Liver (tissue), 3 donors: Measurements from ENCODE around the gene TYRP1.

Source experiments
- CTCF ChIP-seq: fragments of 150-350 bp; IDR thresholded peaks from 2 replicates; pipeline ENCODE4 v1.5.1; 2017; ENCODE audit warnings: improper control_type of control experiment, low read depth, low read length; ENCODE audit not compliant: missing input control
- FOXA1 ChIP-seq: IDR thresholded peaks from 2 replicates; pipeline ENCODE4 v1.6.1; 2016; ENCODE audit warnings: antibody characterized with exemption
- GABPA ChIP-seq, 2 donors: IDR thresholded peaks in 1 of 2; conservative IDR thresholded peaks in 1 of 2; 2 replicates each; pipeline ENCODE4 v1.6.1; 2016; ENCODE audit warnings: antibody characterized with exemption in 2 of 2, mild to moderate bottlenecking in 1 of 2, moderate library complexity in 1 of 2
- JUND ChIP-seq, 2 donors: IDR thresholded peaks; 2 replicates each; pipeline ENCODE4 v1.6.1; 2016; ENCODE audit warnings: antibody characterized with exemption in 2 of 2
- MAX ChIP-seq: IDR thresholded peaks from 2 replicates; pipeline ENCODE4 v1.6.1; 2016; ENCODE audit warnings: antibody characterized with exemption
- RAD21 ChIP-seq, 2 donors: IDR thresholded peaks; 2 replicates each; pipeline ENCODE4 v1.6.1; 2016; ENCODE audit warnings: antibody characterized with exemption in 2 of 2, mild to moderate bottlenecking in 2 of 2
- REST ChIP-seq: IDR thresholded peaks from 2 replicates; pipeline ENCODE4 v1.6.1; 2016; ENCODE audit warnings: antibody characterized with exemption, mild to moderate bottlenecking
- YY1 ChIP-seq: IDR thresholded peaks from 2 replicates; pipeline ENCODE4 v1.6.1; 2016; ENCODE audit warnings: antibody characterized with exemption, mild to moderate bottlenecking
- donor health status: healthy.
- donor health status: healthy.

GRCh38 chr9:12726795-12727194, 33.6 kb downstream of the TYRP1 start:
- no peak for TF ChIP-seq CTCF
- TF ChIP-seq RAD21 (IDR thresholded peaks at IDR 0.05) = no peak
- TF ChIP-seq YY1 = no peak
- TF ChIP-seq REST = no peak
- no peak for TF ChIP-seq MAX
- no peak for TF ChIP-seq FOXA1
- no peak for TF ChIP-seq JUND (IDR thresholded peaks at IDR 0.05)
- TF ChIP-seq GABPA (IDR thresholded peaks at IDR 0.05 in 1 of 2, conservative IDR thresholded peaks at IDR 0.05 in 1 of 2) = no peak
